SU-DHL-6 (cell line): ENCODE measurements around the gene TARDBP.

Source experiments
- H2AFZ ChIP-seq: fragments of 200-600 bp; sonication (generic); 2 replicates; pipeline ENCODE4 v1.6.1; 2014; ENCODE audit warnings: low read depth, mild to moderate bottlenecking, moderate library complexity, mixed read lengths, antibody characterized with exemption, low read length; ENCODE audit not compliant: severe bottlenecking
- H3F3A ChIP-seq: fragments of 200-600 bp; shearing (Covaris generic); 2 replicates; pipeline ENCODE4 v1.6.0; 2016; ENCODE audit warnings: antibody characterized with exemption, mild to moderate bottlenecking; ENCODE audit not compliant: insufficient read depth
- H3K27ac ChIP-seq: fragments of 200-600 bp; sonication (generic); 2 replicates; pipeline ENCODE4 v1.5.1; 2016; ENCODE audit warnings: low read depth, mild to moderate bottlenecking, low read length, moderate library complexity, mixed read lengths
- H3K27me3 ChIP-seq: fragments of 200-600 bp; sonication (generic), shearing (Covaris generic); 2 replicates; pipeline ENCODE4 v1.6.0; 2014; ENCODE audit warnings: mild to moderate bottlenecking, low read length
- H3K36me3 ChIP-seq: fragments of 200-600 bp; sonication (generic); 2 replicates; pipeline ENCODE4 v1.6.1; 2014; ENCODE audit warnings: mild to moderate bottlenecking, low read length, mixed read lengths
- H3K4me2 ChIP-seq: fragments of 300-600, 200-600 bp; shearing (Covaris generic), sonication (generic); 2 replicates; pipeline ENCODE4 v1.6.0; 2014; ENCODE audit warnings: low read length, low read depth, mild to moderate bottlenecking; ENCODE audit not compliant: poor library complexity, severe bottlenecking
- H3K4me3 ChIP-seq: fragments of 200-600 bp; sonication (generic); 2 replicates; pipeline ENCODE4 v1.5.1; 2014; ENCODE audit warnings: antibody characterized with exemption, low read length, mild to moderate bottlenecking, mixed read lengths; ENCODE audit not compliant: insufficient read depth, poor library complexity, severe bottlenecking
- H3K79me2 ChIP-seq: fragments of 200-600 bp; sonication (generic); 2 replicates; pipeline ENCODE4 v1.6.1; 2014; ENCODE audit warnings: mild to moderate bottlenecking, low read length, moderate library complexity; ENCODE audit not compliant: insufficient read depth
- H3K9ac ChIP-seq: fragments of 200-600 bp; sonication (generic); 2 replicates; pipeline ENCODE4 v1.7.0; 2014; ENCODE audit warnings: mild to moderate bottlenecking, low read length
- H3K9me2 ChIP-seq: fragments of 200-600 bp; sonication (generic); replicated peaks from 2 replicates; pipeline ENCODE4 v1.6.1; 2014; ENCODE audit warnings: low read length; ENCODE audit not compliant: insufficient read depth
- H3K9me3 ChIP-seq: fragments of 200-600 bp; sonication (generic); 2 replicates; pipeline ENCODE4 v1.6.1; 2014; ENCODE audit warnings: low read length, mixed read lengths; ENCODE audit not compliant: insufficient read depth
- H4K20me1 ChIP-seq: fragments of 200-600 bp; sonication (generic); 2 replicates; pipeline ENCODE4 v1.6.1; 2014; ENCODE audit warnings: low read depth, mild to moderate bottlenecking, antibody characterized with exemption, low read length, moderate library complexity, mixed read lengths
- EZH2phosphoT487 ChIP-seq: fragments of 200-600 bp; sonication (generic), shearing (Covaris generic); conservative IDR thresholded peaks from 2 replicates; pipeline ENCODE4 v1.6.1; 2018; ENCODE audit warnings: mild to moderate bottlenecking, antibody characterized with exemption, low read length, moderate library complexity, mixed read lengths
- TF ChIP-seq, protein P1 (sequence below): fragments of 200-600 bp; sonication (generic); IDR thresholded peaks from one replicate; pipeline ENCODE4 v1.5.1; 2017; ENCODE audit warnings: antibody characterized with exemption, mild to moderate bottlenecking, low read length, moderate library complexity; ENCODE audit not compliant: insufficient read depth, poor library complexity, severe bottlenecking

Gene TARDBP

DNA sequence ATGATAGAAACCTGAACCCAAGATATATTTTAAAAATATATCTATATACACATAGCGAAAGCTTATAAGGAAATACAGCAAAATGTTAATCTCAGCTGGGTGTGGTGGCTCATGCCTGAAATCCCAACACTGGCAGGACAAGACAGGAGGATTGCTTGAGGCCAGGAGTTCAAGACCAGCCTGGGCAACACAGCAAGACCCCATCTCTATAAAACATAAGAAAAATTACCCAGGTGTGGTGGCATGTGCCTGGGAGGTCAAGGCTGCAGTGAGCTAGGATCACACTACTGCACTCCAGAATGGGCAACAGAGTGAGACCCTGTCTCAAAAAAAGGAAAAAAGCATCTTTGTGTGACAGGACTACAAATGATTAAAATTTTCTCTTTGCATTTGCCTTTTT lies 53.3 kb downstream of the TARDBP start:
- Histone ChIP-seq H3K9me2 (no peaks in the 10 kb centered on the region), H3K79me2 (peaks cover 2% of the 10 kb centered on the region; the same call in 1 of the 2 replicates), H3K27ac (no peak overlapping the region), H4K20me1 (no peaks in the 10 kb centered on the region), H3K27me3 (no peaks in the 10 kb centered on the region), H3K4me2 (no peak overlapping the region), H3K4me3 (no peak overlapping the region), H3K36me3 (peaks cover 8% of the 10 kb centered on the region; the same call in 1 of the 2 replicates), H3F3A (peaks cover 9% of the 10 kb centered on the region), H3K9ac (no peak overlapping the region), H3K9me3 (no peaks in the 10 kb centered on the region), H2AFZ (no peak overlapping the region)
- TF ChIP-seq EZH2phosphoT487 = no peak
- TF ChIP-seq, protein P1, sequence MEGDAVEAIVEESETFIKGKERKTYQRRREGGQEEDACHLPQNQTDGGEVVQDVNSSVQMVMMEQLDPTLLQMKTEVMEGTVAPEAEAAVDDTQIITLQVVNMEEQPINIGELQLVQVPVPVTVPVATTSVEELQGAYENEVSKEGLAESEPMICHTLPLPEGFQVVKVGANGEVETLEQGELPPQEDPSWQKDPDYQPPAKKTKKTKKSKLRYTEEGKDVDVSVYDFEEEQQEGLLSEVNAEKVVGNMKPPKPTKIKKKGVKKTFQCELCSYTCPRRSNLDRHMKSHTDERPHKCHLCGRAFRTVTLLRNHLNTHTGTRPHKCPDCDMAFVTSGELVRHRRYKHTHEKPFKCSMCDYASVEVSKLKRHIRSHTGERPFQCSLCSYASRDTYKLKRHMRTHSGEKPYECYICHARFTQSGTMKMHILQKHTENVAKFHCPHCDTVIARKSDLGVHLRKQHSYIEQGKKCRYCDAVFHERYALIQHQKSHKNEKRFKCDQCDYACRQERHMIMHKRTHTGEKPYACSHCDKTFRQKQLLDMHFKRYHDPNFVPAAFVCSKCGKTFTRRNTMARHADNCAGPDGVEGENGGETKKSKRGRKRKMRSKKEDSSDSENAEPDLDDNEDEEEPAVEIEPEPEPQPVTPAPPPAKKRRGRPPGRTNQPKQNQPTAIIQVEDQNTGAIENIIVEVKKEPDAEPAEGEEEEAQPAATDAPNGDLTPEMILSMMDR = no peak

DNA sequence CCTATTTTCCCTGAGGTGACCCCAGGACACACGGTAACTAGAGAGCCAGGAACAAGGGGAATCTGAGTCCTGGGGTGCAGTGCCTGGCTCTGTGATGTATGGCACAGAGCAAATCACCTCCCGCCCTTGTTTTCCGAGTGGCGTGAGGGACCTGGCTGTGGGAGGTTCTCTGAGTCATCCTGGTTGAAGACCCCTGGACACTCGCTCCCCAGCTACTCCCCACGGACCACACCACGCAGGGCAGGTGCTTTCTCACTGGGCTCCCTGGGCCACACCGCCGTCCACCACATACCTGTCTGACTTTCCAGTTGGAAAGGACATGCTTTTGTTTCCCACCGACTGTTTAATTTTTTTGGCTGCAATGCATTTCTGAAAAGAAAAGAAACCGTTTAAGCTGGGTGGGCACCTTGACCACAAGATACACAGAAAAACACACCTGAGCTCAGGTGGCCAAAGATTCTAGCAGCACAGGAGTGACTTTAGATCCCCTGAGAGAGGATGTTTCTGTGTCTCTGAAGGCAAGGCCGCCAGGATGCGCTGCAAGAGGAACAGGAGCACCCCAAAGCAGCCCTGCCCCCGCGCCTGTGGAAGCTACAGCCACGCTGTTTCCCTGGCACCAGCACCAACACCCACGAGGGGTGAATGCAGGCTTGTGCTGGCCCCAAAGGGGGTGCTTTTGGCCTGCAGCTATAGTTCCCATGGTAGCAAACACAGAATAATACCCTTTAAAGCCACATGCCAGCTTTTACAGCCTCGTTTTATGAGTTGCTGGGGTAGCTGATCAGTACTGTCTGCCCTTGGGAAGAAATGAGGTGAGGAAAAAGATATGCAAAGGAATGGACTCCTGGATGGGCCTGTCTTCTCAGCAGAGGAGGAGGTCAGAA lies 55.5 kb downstream of the TARDBP start:
- H3F3A ChIP-seq = 0 out of 2 replicates have a peak, but pooled peaks cover 4% of the 10 kb centered on the region
- TF ChIP-seq, protein P1 = no peak
- no peak for TF ChIP-seq EZH2phosphoT487
- H4K20me1 ChIP-seq = no peaks in the 10 kb centered on the region
- no peak overlapping the region for H3K9ac ChIP-seq
- no peak overlapping the region for H2AFZ ChIP-seq
- H3K79me2 ChIP-seq = no peaks in the 10 kb centered on the region
- no peaks in the 10 kb centered on the region for H3K9me3 ChIP-seq
- H3K36me3 ChIP-seq = peaks cover 8% of the 10 kb centered on the region; the same call in 1 of the 2 replicates
- no peaks in the 10 kb centered on the region for H3K9me2 ChIP-seq
- H3K27me3 ChIP-seq = no peaks in the 10 kb centered on the region
- H3K4me3 ChIP-seq = no peak overlapping the region
- no peak overlapping the region for H3K27ac ChIP-seq
- H3K4me2 ChIP-seq = no peak overlapping the region

- Histone ChIP-seq H3K9ac (no peak overlapping the region), H3K79me2 (no peaks in the 10 kb centered on the region), H4K20me1 (no peaks in the 10 kb centered on the region), H2AFZ (no peak overlapping the region), H3K27ac (no peak overlapping the region), H3K36me3 (peaks cover 11% of the 10 kb centered on the region; the same call in 1 of the 2 replicates), H3K9me3 (no peaks in the 10 kb centered on the region), H3F3A (no peaks in the 10 kb centered on the region), H3K9me2 (no peaks in the 10 kb centered on the region), H3K4me2 (no peak overlapping the region), H3K27me3 (no peaks in the 10 kb centered on the region), H3K4me3 (no peak overlapping the region)
- TF ChIP-seq EZH2phosphoT487 = no peak
- TF ChIP-seq, protein P1 = no peak
These were observed 56.4 kb downstream of the TARDBP start for GRCh38 chr1:11068600-11069473.
